HG03558 (cell line): ENCODE measurements around the gene MED12L.

ENCODE experiments used
- ATAC-seq: cut with Tn5 transposase; IDR thresholded peaks from one replicate; pipeline ENCODE4 v1.9.1; 2021; ENCODE audit warnings: moderate number of reproducible peaks; ENCODE audit not compliant: unreplicated experiment; ENCODE audit errors: extremely low read depth

MED12L gene

GRCh38 chr3:151476344-151477018, 391.0 kb downstream of the MED12L start:
- ATAC-seq = no peak

DNA sequence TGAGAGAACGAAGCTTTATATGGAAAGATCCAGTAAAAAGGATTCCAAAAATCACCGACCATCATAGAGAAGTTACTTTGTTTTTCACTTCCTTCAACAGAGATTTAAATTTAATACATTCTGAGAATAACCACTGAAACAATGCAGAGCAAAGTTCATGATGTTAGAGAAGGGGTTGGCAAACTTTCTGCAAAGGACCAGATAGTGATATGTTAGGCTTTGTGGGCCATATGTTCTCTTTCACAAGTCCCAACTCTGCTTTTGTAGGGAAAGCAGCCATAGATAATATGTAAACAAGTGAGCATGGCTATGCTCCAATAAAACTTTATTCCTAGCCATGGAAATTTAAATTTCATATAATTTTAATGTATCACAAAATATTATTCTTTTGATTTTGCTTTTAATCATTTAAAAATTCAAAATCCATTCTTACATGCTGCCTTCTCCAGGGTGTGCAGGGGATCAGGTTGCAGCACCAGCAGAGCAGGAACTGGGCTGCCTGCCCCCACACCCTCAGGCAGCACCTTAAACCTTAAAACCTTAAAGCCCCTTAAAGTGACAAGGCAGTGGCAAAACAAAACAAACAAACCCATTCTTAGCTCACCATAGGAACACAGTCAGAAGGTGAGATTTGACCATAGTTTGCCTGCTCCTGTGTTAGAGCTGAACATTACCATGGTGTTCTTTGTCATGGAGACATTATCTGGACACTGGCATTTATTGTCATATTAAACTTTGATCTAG, 392.3 kb downstream of the MED12L start:
- ATAC-seq = no peak

GRCh38 chr3:151478335-151478697, 392.9 kb downstream of the MED12L start:
- no peak for ATAC-seq

DNA sequence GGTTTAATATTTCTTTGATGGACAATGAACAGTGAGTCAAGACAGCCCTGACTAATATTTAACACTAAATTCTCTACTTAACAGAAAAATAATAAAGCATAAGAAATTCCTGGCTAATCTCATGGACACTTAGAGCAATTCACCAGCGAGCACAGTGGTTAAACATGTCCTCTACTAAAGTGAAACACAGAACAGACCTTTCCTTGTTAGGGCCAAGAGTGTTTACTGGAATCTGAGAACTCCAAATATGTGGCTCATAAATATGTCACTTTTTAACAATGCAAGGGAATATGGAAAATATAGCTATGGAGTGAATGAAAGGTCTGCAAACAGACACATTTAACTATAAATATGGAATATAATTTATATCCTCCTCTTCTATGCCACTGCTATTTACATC, 394.0 kb downstream of the MED12L start:
- ATAC-seq = no peak

GRCh38 chr3:151480492-151480891, 395.0 kb downstream of the MED12L start:
- no peak for ATAC-seq

GRCh38 chr3:151483488-151483887, 398.0 kb downstream of the MED12L start:
- ATAC-seq = no peak

DNA sequence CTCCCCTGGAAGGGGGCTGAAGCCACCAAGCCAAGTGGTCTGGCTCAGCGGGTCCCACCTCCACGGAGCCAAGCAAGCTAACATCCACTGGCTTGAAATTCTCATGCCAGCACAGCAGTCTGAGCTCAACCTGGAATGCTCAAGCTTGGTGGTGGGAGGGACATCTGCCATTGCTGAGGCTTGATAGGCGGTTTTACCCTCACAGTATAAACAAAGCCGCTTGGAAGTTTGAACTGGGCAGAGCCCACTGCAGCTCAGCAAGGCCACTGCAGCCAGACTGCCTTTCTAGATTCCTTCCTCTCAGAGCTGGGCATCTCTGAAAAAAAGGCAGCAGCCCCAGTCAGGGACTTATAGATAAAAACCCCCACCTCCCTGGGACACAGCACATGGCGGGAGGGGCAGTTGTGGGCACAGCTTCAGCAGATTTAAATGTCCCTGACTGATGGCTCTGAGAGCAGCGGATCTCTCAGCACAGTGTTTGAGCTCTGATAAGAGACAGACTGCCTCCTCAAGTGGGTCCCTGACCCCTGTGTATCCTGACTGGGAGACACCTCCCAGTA, 398.6 kb downstream of the MED12L start:
- ATAC-seq = no peak
